ENCODE results near the gene PNPLA1. TPM values are rescaled to one million over a fixed set of nuclear protein-coding genes. Genes with fewer than 3 reads are reported as not detected.

Gene PNPLA1
- total and polyA plus RNA-seq, 10 of the 15 experiments (the other 5 are each of a cell fraction or from before 2014, with no cell fraction given): 0.04 TPM; not detected in 9

GRCh38 chr6:36357872-36358225 lies 88.0 kb downstream of the PNPLA1 start (continued):
- TF ChIP-seq BCLAF1 (IDR thresholded peaks at IDR 0.05): no peak
- TF ChIP-seq SUPT20H (IDR thresholded peaks at IDR 0.05; ENCODE audit: borderline replicate concordance, control insufficient read depth, low read depth, low read length): no peak
- peak; percentile 61 for TF ChIP-seq PBX3 (IDR thresholded peaks at IDR 0.05; ENCODE audit: insufficient replicate concordance, low read depth, low read length)
- TF ChIP-seq, protein P1, sequence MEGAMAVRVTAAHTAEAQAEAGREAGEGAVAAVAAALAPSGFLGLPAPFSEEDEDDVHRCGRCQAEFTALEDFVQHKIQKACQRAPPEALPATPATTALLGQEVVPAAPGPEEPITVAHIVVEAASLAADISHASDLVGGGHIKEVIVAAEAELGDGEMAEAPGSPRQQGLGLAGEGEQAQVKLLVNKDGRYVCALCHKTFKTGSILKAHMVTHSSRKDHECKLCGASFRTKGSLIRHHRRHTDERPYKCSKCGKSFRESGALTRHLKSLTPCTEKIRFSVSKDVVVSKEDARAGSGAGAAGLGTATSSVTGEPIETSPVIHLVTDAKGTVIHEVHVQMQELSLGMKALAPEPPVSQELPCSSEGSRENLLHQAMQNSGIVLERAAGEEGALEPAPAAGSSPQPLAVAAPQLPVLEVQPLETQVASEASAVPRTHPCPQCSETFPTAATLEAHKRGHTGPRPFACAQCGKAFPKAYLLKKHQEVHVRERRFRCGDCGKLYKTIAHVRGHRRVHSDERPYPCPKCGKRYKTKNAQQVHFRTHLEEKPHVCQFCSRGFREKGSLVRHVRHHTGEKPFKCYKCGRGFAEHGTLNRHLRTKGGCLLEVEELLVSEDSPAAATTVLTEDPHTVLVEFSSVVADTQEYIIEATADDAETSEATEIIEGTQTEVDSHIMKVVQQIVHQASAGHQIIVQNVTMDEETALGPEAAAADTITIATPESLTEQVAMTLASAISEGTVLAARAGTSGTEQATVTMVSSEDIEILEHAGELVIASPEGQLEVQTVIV (IDR thresholded peaks at IDR 0.05; ENCODE audit: borderline replicate concordance, partially characterized antibody): peak; percentile 25
- no peak for TF ChIP-seq NRF1 (conservative IDR thresholded peaks at IDR 0.05; ENCODE audit: low read depth, low read length)
- TF ChIP-seq EP300 (IDR thresholded peaks at IDR 0.05; ENCODE audit: borderline replicate concordance in 1 of 2, control insufficient read depth in 1 of 2, low read depth in 2 of 2, low read length in 2 of 2): no peak; a peak in 3 of 4 replicates
- TF ChIP-seq ATF2 (IDR thresholded peaks at IDR 0.05; ENCODE audit: low read length): peak; percentile 72
- TF ChIP-seq, protein P2, sequence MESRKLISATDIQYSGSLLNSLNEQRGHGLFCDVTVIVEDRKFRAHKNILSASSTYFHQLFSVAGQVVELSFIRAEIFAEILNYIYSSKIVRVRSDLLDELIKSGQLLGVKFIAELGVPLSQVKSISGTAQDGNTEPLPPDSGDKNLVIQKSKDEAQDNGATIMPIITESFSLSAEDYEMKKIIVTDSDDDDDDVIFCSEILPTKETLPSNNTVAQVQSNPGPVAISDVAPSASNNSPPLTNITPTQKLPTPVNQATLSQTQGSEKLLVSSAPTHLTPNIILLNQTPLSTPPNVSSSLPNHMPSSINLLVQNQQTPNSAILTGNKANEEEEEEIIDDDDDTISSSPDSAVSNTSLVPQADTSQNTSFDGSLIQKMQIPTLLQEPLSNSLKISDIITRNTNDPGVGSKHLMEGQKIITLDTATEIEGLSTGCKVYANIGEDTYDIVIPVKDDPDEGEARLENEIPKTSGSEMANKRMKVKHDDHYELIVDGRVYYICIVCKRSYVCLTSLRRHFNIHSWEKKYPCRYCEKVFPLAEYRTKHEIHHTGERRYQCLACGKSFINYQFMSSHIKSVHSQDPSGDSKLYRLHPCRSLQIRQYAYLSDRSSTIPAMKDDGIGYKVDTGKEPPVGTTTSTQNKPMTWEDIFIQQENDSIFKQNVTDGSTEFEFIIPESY (IDR thresholded peaks at IDR 0.05): no peak
- no peak for TF ChIP-seq WRNIP1 (IDR thresholded peaks at IDR 0.05; ENCODE audit: borderline replicate concordance, low read depth, low read length)
- TF ChIP-seq MLLT1 (IDR thresholded peaks at IDR 0.05): peak; percentile 84
- TF ChIP-seq, protein P3, sequence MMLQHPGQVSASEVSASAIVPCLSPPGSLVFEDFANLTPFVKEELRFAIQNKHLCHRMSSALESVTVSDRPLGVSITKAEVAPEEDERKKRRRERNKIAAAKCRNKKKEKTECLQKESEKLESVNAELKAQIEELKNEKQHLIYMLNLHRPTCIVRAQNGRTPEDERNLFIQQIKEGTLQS (IDR thresholded peaks at IDR 0.05; ENCODE audit: borderline replicate concordance, extremely low read depth, low read depth, low read length): no peak
- no peak for TF ChIP-seq HCFC1 (IDR thresholded peaks at IDR 0.05; ENCODE audit: low read length)
- TF ChIP-seq CTCF (IDR thresholded peaks at IDR 0.05 in 2 of 3, conservative IDR thresholded peaks at IDR 0.05 in 1 of 3; ENCODE audit: control insufficient read depth in 2 of 3, extremely low read depth in 1 of 3, insufficient read depth in 1 of 3, low read depth in 3 of 3, low read length in 3 of 3): no peak
